Raji (cell line): ENCODE data around the gene C17orf67.

ENCODE experiments used
- POLR2A ChIP-seq: IDR thresholded peaks from 2 replicates; pipeline ENCODE4 v1.6.1; 2011; ENCODE audit warnings: low read depth, low read length, control low read depth; ENCODE audit not compliant: insufficient read depth

Gene C17orf67

DNA sequence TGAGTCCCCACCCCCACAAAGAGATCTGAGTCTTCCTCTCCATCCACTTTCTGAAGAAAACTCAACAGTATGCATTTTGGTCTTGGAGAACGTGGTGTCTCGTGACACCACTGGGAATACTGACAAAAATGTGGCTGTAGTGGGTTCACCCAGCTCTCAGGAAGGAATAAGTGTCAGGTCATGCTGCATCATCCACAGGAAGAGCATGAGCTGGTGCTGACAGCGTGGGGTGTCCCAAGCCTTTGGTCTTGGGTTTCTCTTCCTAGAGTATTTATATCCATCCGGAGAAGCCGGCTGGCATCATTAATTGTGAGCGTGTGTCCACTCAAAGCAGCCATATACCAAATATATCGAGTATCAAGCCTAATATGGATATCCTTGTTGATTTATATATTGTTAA, 55.9 kb downstream of the C17orf67 start:
- TF ChIP-seq POLR2A = no peak

DNA sequence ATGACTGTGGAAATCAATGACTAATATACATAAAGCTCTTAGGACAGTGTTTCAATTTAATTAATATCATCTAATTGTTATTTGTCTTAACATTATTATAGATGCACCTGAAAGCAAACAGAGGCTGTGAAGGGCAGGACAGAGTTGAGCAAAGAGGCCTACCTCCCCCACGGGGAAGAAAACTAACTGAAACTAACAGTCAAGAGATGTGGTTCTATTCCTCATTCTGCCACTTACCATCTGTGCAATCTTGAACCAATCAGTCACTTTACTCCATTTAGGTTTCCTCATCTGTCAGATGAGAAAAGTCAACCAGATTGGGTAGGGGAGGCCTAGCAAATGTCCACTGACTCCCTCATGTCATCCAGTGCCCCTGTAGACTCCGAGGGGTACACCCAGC, 59.1 kb downstream of the C17orf67 start:
- TF ChIP-seq POLR2A = no peak

DNA sequence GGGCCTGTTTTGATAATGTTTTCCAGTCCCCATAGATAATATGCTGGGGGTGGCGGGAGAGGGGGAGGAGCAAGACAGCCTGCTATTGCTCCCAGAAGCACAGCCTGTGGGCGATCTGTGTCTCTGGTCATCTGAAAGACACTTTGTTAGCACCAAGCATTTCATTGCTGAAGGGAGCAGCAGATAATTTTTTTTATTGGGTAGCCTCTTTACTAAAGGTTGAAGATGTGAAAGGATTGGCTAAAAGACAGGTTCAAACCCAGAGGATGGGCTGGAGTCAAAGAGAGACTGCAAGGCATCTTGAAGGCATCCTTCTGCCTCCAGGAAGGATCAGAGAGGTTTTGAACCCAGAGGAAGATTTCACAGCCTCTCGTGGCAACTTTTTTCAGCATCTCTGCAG, 60.6 kb downstream of the C17orf67 start:
- TF ChIP-seq POLR2A = no peak

DNA sequence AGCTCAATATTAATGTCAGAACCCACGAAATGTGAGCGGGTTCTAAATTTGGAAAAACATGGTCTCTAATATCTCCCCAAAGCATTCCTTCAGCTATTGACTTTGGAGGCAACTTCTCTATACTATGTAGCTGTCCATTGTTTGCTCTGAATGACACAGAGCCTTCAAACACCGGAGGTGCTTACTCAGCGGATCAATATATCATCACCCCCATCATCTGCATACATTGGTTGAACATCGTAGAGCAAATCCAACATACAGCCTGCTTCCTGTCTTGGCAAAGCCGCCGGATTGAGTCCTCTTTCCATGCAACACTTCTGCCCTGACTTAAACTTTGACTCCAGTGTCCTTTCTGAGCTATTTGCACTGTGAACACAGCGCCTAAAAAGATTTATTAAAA, 61.3 kb downstream of the C17orf67 start:
- no peak for TF ChIP-seq POLR2A

DNA sequence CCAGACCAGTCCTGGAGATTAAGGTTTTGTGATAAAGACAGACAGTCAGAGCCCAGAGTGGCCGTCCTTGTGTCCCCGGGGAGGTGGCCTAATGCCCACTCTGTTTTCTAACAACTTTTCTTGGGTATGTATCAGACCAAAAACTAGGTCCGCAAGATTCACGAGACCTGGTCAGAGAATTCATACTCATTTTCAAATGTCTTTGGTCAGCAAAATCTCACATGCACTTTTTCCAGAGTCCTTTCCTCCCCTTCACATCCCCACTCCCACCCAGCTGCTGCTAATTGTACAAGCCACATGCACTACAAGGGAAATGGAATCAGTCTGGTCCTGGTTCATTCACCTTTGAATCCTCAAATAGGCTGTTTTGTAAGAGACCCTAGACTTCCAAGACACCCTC, 61.7 kb downstream of the C17orf67 start:
- TF ChIP-seq POLR2A = no peak

DNA sequence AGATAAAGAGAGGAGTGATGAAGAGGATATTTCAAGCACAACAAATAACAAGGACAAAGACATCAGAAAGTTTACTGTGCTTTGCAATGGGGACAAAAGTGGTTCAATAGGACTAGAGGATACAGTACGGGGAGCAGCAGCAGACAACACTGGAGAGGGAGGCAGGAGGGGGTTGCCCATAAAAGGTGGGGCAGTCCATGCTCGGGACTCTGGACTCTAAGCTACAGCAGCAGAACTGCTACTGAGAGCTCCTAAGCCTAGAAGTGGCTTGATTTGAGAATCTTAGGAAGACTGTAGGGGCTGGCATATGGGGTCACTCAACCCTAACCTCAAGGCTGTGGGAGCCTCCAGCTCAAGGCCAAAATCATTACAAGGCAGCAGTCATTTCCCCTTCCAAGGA, 62.2 kb downstream of the C17orf67 start:
- TF ChIP-seq POLR2A = no peak

DNA sequence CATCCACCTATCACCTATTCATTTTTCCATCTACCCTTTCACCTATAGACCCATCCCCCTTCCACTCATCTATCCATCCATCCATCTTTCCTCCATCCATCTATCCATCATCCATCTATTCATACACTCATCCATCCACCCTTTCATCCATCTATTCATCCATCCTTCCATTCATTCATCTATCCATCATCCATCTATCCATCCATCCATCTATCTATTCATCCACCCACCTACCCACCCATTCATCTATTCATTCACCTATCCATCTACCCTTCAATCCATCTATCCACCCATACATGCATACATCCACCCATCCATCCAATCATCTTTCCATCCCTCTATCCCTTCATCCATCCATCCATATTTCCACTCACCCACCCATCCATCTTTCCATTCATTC, 63.3 kb downstream of the C17orf67 start:
- no peak for TF ChIP-seq POLR2A

DNA sequence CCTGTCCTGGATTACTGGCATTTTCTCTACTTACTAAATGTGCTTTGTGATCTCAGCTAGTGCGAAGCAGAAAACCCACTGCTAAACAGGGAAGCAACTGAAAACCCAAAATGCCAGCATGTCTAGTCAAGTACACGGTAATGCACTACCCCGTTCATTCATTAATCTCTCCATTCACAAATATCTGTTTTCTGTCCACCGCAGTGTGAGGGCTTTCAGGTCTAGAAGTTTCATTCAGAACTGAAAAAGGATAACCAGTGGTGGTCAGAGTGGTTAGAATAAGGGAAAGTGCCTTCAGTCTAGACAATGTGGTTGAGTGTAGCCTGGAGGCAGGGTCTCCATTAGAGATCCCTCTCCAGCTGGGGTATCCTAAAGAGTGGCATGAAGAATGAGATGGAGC, 68.3 kb downstream of the C17orf67 start:
- no peak for TF ChIP-seq POLR2A

DNA sequence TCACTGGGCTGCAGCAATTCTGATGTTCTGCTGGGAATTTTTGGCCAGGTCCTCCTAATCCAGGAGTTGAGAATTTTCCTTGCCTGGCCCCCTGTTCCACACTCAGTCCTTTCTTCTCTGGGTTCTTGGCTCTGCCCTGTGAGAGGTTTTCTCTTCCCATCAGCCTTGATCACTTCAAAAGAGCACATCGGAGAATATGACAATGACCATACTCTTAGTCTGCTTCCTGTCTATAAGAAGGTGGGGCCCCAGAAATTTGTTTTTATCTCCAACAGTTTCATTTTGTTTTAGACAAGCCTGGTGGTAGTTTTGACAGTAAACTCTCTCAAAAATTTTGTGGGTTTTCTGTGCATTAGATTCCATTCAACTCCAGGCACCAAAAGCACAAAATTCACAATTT, 70.7 kb downstream of the C17orf67 start:
- no peak for TF ChIP-seq POLR2A

DNA sequence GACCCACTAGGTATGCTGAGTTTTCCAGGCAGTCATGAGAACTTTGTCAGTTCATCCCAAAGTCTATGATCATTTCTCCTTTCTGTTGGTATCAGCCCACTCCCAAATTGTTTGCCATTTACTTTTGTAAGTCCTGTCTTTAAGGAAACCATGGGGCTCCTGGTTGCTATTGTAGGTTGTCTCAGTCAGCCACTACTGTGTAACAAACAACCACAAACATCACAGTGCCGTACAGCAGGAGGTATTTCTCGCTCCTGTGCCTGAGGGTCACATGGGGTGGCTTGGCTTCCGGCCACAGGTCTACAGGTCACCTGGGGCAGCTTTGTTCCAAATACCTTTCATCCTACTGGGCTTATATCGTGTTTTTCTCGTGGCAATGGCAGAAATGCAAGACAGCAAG, 71.6 kb downstream of the C17orf67 start:
- TF ChIP-seq POLR2A = no peak

DNA sequence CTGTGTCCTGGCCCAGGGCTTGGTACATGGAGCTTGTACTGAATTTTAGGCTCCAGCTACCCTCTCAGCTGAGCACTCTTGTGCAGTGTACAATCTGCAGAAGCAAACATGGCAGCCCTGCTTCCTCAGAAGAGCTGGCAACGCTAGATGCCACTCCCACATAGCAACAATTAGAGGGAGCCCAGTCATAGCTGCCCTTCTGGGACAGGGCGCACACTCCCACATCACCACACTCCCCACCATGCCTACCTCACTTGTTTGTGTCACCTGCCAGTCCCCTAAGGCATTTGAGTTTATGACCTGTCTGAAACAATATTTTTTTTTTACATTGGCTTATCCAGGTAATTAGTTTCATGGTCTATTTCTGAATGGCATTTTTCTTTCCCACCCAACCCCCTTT, 72.3 kb downstream of the C17orf67 start:
- TF ChIP-seq POLR2A = no peak

DNA sequence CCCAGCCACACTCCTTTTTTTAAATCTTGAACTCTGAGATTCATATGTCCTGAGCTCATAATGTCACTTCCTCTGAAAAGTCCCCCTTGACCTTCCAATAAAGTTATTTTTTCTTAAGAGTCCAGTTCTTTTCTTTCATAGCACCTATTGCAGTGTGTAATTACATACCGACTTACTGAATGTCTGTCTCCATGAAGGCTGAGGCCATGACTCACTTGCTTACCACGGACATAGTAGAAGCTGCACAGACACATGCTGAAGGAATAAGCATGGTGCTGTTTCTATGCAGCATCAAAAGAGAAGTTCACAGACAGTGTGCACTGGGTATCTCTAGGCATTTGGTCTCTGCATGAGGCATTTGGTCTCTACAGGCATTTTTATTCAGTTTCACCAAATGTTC, 77.2 kb downstream of the C17orf67 start:
- no peak for TF ChIP-seq POLR2A

DNA sequence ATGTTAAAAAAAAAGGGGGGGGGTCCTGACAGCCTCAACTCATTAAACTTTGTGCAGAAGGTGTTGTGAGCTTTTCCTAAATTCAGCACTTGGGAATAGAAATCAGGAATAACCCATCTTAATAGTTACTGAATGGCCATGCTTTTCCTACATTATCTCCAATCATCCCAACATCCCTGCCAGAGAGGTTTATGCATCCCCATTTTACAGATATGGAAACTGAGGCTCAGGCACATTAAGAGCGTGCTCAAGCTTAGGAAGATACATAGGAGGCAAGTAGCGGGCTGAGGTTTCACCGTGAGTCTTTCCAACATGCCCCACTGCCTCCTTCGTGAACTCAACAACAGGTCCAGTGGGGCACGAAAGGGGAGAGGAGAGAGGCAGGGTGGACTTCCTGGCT, 78.4 kb downstream of the C17orf67 start:
- no peak for TF ChIP-seq POLR2A

DNA sequence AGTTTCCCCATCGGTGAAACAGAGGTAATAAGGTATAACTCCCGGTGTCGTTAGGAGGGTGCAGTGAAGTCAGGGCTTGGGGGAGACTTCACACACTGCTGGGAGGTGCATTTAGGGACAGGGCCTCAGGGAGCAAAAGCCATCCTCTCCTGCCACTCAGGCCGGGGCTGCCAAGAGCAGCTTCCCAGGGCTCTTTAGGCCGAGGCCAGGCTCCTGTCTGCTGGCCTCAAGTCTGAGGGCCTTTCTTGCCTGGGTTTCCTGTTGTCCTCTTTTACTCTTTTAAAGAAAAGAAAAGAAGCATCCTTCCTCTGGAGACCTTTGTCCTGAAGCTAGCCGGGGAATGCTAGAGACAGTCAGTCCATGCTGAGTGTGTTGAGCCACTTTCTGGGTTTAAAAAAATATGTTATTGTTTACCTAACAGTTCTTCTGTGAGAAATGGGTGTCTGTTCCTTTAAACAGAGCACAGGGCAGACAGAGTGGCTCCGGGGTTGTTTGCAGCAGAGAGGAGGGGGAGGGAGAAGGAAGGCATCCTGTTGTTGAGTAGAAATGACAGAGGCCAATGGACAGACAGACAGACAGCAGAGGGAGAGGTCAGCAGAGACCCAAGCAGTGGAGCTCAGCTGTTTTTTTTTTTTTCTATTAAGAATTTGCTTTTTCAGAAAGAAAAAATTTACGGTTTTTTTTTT, 79.1 kb downstream of the C17orf67 start:
- TF ChIP-seq POLR2A = no peak

DNA sequence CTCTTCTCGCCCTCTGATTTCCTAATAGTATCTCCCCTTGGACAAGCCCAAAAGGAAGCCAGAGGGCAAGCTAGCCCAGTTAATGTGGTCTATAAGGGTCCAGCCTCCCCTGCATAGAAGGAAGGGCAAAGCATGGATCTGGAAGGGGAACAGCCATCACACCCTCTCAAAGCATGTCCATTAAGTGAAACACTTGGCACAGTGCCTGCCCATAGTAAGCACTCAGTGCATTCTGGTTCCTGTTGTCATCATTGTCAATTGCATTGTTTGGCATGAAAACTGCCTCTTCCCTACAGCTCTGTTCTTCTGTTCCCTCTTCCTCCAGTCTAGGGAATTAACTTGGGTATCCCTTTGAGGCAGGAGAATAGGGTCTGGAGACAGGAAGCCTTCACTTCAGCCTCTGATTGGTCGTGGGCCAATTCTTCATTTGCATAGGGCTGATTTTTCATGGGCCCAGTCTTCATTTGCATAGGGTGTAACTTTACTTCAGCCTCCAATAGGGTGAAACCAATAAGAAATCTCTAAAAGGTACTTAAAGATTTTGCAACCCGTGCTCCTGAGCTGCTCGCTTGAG, 81.4 kb downstream of the C17orf67 start:
- TF ChIP-seq POLR2A = no peak

DNA sequence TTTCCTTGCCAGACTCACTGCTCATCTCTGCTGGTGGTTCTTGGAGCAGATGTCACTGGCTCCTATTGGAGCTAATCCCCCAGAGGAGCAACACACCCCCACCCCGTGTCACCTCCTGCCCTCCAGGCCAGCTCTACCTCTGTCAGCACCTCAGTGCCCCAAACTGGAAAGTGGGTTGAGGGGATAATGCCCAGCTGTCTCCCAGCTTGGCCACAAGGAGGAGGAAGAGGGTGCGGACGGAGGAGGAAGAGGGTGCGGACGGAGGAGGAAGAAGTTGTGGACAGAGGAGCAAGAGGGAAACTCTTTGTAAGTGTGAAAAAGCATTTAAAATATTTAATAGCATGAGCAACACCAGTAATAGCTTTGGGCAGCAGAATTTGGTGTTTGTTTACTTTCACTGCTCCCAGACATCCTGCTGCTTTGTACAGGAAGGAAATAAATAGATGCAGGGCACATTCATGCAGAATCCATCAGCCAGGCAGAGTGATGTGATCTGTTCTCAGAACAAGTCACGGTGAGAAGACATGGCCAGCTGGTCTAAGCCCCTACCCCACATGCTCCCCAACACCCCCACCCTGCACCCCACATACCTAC, 82.5 kb downstream of the C17orf67 start:
- no peak for TF ChIP-seq POLR2A

DNA sequence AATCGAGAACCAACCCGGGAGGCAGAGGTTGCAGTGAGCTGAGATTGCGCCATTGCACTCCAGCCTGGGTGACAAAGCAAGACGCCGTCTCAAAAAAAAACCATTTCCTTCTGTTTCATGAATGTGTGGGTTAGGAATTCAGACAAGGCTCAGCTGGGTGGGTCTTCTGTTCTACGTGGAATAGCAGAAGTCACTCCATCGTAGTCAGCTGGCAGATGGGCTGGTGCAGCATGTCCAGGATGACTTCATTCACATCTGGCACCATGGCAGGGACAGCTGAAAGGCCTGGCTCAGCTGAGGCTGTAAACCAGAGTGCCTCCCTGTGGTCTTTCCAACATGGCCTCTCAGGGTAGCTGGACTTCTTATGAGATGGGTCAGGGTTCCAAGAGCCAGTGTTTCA, 89.0 kb downstream of the C17orf67 start:
- no peak for TF ChIP-seq POLR2A
